ENCODE data around the gene ACTRT1. TPM values are rescaled to one million over a fixed set of nuclear protein-coding genes. Genes with fewer than 3 reads are reported as not detected.
A peak's percentile ranks its signal among the peaks of the same experiment; 100 is the strongest.

ACTRT1 gene
- total RNA-seq, 1 donor from 2014 or later: not detected

DNA sequence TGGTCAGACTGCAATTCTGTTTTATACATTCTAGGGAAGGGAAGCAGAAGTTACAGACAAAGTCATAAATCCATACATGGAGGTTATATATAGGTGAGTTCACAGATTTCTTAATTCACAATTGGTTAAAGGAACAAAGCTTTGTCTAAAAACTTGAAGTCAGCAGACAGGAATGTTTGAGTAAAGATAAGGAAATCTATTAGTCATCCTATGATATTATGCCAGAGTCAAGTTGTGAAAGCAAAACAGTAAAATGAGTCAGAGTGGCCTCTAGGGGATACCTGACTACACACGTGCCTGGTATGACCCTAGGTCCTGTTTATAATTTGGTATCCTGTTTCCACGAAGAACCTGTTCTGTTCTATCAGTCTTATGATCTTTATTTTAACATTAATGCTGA, 31.5 kb downstream of the ACTRT1 start:
- Mint-ChIP-seq H3K4me1 (peaks cover 8% of the 10 kb centered on the region), H3K9me3 (peaks cover 50% of the 10 kb centered on the region), H3K27ac (peak overlapping the region; percentile 65), H3K36me3 (peaks cover 4% of the 10 kb centered on the region), H3K27me3 (ENCODE audit: low read depth) (no peaks in the 10 kb centered on the region), H3K4me3 (no peak overlapping the region)
- TF ChIP-seq, protein P1, sequence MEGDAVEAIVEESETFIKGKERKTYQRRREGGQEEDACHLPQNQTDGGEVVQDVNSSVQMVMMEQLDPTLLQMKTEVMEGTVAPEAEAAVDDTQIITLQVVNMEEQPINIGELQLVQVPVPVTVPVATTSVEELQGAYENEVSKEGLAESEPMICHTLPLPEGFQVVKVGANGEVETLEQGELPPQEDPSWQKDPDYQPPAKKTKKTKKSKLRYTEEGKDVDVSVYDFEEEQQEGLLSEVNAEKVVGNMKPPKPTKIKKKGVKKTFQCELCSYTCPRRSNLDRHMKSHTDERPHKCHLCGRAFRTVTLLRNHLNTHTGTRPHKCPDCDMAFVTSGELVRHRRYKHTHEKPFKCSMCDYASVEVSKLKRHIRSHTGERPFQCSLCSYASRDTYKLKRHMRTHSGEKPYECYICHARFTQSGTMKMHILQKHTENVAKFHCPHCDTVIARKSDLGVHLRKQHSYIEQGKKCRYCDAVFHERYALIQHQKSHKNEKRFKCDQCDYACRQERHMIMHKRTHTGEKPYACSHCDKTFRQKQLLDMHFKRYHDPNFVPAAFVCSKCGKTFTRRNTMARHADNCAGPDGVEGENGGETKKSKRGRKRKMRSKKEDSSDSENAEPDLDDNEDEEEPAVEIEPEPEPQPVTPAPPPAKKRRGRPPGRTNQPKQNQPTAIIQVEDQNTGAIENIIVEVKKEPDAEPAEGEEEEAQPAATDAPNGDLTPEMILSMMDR (IDR thresholded peaks at IDR 0.05; ENCODE audit: unreplicated experiment): no peak
- no peak for DNase-seq (ENCODE audit: low spot score in 2 of 2, unreplicated experiment in 2 of 2)

DNA sequence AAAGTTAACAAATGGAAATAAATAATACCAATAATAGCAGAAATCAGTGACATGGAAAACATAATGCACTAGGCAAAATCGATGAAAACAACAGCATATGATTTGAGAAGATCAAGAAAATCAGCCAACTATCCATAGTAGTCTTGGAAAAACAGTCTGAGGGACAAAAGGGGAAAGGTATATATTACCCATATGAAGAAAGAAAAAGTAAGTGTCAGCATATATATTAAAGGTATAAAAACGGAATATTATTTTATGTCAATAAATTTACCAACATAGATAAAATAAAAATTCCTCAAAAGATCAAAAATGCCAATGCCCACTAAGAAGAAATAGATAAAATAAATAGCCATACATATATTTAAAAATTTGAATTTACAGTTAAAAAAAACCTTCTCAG, 33.0 kb downstream of the ACTRT1 start:
- TF ChIP-seq, protein P1 (IDR thresholded peaks at IDR 0.05; ENCODE audit: unreplicated experiment): no peak
- Mint-ChIP-seq H3K36me3 (peaks cover 6% of the 10 kb centered on the region), H3K9me3 (peaks cover 46% of the 10 kb centered on the region), H3K4me1 (peaks cover 8% of the 10 kb centered on the region), H3K27ac (no peak overlapping the region), H3K4me3 (no peak overlapping the region), H3K27me3 (ENCODE audit: low read depth) (no peaks in the 10 kb centered on the region)
- no peak for DNase-seq (ENCODE audit: low spot score in 2 of 2, unreplicated experiment in 2 of 2)

DNA sequence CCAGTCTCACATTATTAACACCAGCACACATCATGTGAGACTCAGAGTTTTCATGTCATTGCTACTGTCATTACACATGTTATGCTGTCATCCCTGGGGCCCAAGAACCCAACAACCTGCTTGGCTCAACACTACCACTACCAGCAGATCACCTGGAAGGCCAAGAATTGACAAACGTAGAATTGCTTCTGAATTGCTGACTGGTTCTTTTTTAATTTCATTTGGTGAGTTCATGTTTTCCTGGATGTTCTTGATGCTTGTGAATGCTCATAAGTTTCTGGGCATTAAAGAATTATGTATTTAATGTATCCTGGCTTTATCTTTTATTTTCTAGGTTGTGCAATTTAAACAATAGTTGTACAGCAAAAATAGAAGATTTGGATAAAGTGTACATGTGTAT, 40.2 kb downstream of the ACTRT1 start:
- no peak overlapping the region for H3K4me3 Mint-ChIP-seq
- no peaks in the 10 kb centered on the region for H3K27me3 Mint-ChIP-seq (ENCODE audit: low read depth)
- TF ChIP-seq, protein P1 (IDR thresholded peaks at IDR 0.05; ENCODE audit: unreplicated experiment): no peak
- H3K4me1 Mint-ChIP-seq: no peaks in the 10 kb centered on the region
- H3K36me3 Mint-ChIP-seq: peaks cover 4% of the 10 kb centered on the region
- no peak overlapping the region for H3K27ac Mint-ChIP-seq
- peaks cover 44% of the 10 kb centered on the region for H3K9me3 Mint-ChIP-seq
- DNase-seq (ENCODE audit: low spot score in 2 of 2, unreplicated experiment in 2 of 2): no peak

DNA sequence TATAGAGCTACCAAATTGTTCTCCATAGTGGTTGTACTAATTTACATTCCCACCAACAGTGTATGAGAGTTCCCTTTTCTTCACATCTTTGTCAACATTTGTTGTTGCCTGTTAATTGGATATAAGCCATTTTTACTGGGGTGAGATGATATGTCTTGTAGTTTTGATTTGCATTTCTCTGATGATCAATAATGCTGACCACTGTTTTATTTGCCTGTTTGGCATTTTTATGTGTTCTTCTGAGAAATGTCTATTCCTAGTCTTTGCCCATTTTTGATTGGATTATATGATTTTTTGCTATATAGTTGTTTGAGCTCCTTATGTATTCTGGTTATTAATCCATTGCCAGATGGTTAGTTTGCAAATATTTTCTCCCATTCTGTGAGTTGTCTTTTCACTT, 44.3 kb downstream of the ACTRT1 start:
- Mint-ChIP-seq H3K27me3 (ENCODE audit: low read depth) (no peaks in the 10 kb centered on the region), H3K36me3 (no peaks in the 10 kb centered on the region), H3K9me3 (peaks cover 24% of the 10 kb centered on the region), H3K4me1 (no peaks in the 10 kb centered on the region), H3K4me3 (no peak overlapping the region), H3K27ac (no peak overlapping the region)
- TF ChIP-seq, protein P1 (IDR thresholded peaks at IDR 0.05; ENCODE audit: unreplicated experiment): no peak
- no peak for DNase-seq (ENCODE audit: low spot score in 2 of 2, unreplicated experiment in 2 of 2)

Measured in mesothelial cell of epicardium (in vitro differentiated cells).